Measurements from ENCODE around the gene EXOSC5.
"Not testable (repeated sequence)": the region's sequence is repeated elsewhere in the genome, so short reads cannot be mapped to it uniquely, and the experiment has no call there.

The EXOSC5 gene

DNA sequence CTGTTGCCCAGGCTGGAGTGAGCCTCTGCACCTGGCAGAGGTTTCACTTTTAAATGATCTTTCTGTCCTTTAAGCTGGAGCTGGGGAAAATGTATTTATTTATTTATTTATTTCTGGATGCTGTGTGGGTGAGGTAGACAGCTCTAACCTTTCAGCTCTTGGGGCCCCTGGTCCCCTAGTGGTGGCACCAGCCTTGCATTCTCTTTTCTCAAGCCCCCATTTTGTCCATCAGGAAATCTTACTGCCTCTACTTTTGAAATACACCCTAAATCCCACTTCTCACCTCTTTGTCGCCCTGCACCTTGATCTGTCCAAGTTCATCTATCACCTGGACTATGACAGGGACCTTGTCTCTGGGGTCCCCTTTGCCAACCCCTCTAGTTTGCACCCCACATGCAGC lies 31.1 kb downstream of the EXOSC5 start:
- DNase-seq: no peak

- no peak for DNase-seq
Observed at GRCh38 chr19:41364524-41365391, 32.4 kb downstream of the EXOSC5 start.

GRCh38 chr19:41363753-41364523 lies 33.2 kb downstream of the EXOSC5 start, which contains the start of gene B9D2:
TSS of gene B9D2 (minus strand) at chr19:41364149. CDS start at chr19:41363519, 630 bp downstream.
- peak; percentile 98 for DNase-seq

DNA sequence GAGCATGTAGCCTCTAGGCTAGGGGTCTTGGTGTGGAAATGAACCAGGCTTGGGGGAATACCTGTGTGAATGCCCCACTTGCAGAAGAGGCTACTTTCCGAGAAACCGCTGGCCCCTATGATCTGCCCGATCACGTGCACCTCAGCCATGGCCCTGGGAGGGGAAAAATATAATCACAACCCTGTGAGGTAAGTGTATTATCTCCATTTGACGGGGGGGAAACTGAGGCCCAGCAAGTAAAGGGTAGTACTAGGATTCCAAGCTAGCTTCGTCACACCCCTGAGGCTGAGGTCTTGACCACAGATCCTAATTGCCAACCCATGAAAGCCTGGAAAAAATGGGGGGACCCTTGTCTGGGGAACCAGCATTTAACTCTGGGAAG lies 33.8 kb downstream of the EXOSC5 start:
- no peak for DNase-seq

DNA sequence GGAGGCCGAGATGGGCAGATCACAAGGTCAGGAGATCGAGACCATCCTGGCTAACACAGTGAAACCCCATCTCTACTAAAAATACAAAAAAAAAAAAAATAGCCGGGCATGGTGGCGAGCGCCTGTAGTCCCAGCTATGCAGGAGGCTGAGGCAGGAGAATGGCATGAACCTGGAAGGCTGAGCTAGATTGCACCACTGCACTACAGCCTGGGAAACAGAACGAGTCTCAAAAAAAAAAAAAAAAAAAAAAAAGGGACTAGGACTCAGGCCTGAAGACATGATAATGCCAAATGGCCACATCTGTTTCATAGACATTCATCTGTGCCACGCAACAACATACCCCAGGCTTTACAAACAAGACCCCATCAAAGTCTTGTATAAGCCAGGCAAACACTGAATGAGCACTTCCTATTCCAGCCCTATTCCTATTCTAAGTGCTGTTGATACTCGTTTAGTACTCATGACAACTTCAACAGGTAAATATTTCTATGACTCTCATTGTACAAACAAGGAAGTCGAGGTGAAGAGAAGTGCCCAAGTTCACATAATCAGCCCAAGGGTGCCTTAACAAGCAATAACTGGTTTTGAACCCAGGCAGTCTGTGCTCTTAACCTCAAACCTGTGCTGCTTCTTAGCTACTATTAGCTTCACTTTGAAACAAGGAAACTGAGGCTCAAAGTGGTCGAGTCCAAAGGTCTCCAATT lies 34.9 kb downstream of the EXOSC5 start:
- DNase-seq: no peak

GRCh38 chr19:41359741-41360140 lies 37.4 kb downstream of the EXOSC5 start:
- no peak for DNase-seq

DNA sequence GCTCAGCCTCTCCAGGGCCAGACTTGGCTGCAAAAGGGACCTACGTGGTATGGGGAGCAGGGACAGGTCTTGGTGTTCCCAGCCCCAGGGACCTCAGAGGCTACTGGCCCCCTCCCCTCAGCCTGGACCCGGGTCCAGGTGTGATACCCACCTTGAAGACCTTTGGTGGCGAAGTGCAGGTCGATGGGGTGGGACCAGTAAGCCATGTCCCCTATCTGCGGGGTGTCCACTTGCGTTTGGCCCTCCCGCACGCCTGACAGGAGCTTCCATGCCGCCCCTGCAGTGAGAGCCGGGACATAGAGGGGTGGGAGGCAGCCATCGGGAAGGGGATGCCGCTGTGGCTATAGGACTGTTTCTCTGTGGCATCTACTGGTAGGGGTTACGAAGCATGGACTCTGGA lies 39.4 kb downstream of the EXOSC5 start:
- DNase-seq: no peak

GRCh38 chr19:41356984-41357739 lies 40.0 kb downstream of the EXOSC5 start:
- no peak for DNase-seq

DNA sequence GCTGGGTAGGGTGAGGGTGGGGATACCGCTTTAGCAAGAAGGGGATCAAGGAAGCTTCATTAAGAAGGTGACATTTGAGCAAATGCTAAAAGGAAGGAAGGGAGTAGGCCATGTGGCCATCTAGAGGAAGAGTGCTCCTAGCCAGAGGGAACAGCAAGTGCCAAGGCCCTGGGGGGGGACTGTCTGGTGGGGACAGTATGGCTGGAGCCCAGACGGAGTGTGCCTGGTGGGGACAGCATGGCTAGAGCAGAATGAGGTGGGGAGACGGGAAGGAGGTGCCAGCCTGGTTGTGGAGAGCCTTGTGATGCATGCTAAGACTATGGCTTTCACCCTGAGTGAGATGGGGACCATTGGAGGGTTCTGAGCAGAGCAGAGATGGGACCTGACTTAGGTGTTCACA lies 41.4 kb downstream of the EXOSC5 start:
- DNase-seq: no peak

GRCh38 chr19:41355035-41355434 lies 42.1 kb downstream of the EXOSC5 start:
- DNase-seq: no peak

DNA sequence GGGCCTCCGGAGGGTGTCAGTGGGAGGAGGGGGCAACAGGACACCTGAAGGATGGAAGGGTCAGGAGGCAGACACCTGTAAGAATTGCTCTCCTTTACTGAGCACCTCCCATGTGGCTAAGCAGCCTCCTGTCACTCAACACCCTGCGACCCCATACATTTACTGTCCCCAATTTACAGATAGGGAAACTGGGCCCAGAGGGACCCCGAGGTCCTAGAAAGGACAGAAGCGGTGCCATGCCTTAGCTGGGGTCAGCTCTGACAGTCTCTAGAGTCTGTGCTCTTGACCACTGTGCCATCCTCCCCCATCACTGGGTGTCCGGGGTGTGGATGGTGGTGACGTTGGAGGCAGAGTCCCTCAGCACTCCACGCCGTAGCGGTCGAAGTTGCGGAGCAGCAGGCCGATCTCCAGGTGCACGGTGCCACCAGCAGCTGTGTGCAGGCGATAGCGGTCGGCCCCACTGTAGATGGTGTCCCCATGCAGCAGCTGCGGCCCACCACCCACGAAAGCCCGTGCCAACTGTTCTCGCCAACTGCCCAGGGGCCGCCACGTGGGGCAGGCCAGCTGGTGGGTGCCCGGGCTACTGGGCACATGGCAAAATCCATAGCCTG lies 42.7 kb downstream of the EXOSC5 start:
- no peak for DNase-seq

- DNase-seq: peak; percentile 91
Observed at GRCh38 chr19:41353466-41354342, 43.5 kb downstream of the EXOSC5 start, which contains the start of gene TGFB1. TSS of gene TGFB1 (minus strand) at chr19:41353922. CDS start at chr19:41353044, 878 bp downstream.

DNA sequence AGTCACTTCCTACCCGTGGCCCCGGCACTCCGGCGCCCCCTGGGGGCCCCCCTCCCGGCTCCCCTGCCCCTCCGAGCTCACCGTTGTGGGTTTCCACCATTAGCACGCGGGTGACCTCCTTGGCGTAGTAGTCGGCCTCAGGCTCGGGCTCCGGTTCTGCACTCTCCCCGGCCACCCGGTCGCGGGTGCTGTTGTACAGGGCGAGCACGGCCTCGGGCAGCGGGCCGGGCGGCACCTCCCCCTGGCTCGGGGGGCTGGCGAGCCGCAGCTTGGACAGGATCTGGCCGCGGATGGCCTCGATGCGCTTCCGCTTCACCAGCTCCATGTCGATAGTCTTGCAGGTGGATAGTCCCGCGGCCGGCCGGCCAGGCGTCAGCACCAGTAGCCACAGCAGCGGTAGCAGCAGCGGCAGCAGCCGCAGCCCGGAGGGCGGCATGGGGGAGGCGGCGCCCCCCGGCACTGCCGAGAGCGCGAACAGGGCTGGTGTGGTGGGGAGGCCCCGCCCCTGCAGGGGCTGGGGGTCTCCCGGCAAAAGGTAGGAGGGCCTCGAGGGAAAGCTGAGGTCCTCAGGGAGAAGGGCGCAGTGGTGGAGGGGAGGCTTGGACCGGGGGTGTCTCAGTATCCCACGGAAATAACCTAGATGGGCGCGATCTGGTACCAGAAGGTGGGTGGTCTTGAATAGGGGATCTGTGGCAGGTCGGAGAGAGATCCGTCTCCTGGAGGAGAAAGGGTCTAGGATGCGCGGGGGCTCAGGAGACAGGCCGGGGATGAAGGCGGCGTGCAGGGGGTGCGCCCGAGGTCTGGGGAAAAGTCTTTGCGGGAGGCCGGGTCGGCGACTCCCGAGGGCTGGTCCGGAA lies 44.3 kb downstream of the EXOSC5 start:
- peak; percentile 52 for DNase-seq

- no peak for DNase-seq
Observed at GRCh38 chr19:41352279-41352608, 44.9 kb downstream of the EXOSC5 start.

GRCh38 chr19:41351339-41352245 lies 45.6 kb downstream of the EXOSC5 start:
- peak; percentile 61 for DNase-seq

DNA sequence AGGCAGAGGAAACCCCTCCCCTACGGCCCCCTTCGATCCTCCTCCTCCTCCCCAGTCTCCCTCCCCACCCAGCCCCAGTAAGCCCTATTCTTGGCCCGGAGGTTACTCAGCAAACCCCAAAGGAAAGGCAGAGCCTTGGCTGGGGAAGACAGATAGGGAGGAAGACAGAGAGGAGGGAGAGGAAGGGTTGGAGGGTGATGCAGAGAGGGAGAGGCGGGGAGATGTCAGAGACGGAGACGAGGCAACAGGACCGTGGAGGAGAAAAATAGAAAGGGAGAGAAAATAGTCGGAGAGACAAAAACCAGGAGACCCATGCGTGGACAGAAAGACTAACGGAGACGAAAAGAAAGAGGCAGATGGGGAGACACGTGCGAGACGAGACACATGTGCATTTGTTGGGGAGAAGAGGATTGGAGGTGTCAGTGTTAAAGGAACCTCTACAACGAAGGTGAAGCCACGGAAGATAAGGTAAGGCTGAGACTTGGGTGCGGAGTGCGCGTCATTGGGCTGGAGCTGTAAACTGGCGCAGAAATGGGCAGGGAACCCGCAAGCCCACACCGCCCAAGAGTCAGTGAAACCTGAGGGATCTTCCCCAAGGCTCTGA lies 46.3 kb downstream of the EXOSC5 start:
- DNase-seq: peak; percentile 49

- DNase-seq: not testable (repeated sequence)
Observed at GRCh38 chr19:41346916-41347315, 50.2 kb downstream of the EXOSC5 start.

- DNase-seq: no peak
Observed at GRCh38 chr19:41344162-41344561, 53.0 kb downstream of the EXOSC5 start.
